DOHH2 (cell line): ENCODE results near the gene LRMDA.

Experiments used
- EZH2phosphoT487 ChIP-seq: fragments of 200-600 bp; sonication (generic); IDR thresholded peaks from 2 replicates; pipeline ENCODE4 v1.6.1; 2017; ENCODE audit warnings: borderline replicate concordance, mild to moderate bottlenecking, antibody characterized with exemption, low read length, moderate library complexity, mixed read lengths
- TF ChIP-seq, protein P1 (sequence below): fragments of 200-600 bp; sonication (generic); IDR thresholded peaks from one replicate; pipeline ENCODE4 v1.5.1; 2014; ENCODE audit warnings: antibody characterized with exemption, mild to moderate bottlenecking, low read depth, low read length; ENCODE audit not compliant: poor library complexity, severe bottlenecking

DNA sequence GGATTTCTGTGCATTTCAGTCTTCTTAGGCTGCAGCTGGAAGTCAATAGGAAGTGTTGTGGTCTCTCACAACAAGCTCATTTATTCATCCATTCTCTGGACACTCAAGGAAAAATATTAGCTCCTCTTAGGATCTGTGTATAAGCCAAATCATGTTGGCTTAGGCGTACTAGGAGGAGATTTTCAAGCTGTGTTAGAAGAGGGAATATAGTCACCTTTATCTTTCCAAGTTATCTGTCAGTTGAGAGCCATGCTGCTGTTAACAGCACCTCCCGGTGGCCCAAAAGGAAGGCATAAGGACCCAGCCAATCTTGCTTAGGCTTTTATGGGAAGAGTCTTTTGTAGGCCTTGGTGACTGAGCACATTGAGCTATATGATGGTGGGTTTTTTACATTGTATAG, 220.0 kb downstream of the LRMDA start:
- TF ChIP-seq, protein P1, sequence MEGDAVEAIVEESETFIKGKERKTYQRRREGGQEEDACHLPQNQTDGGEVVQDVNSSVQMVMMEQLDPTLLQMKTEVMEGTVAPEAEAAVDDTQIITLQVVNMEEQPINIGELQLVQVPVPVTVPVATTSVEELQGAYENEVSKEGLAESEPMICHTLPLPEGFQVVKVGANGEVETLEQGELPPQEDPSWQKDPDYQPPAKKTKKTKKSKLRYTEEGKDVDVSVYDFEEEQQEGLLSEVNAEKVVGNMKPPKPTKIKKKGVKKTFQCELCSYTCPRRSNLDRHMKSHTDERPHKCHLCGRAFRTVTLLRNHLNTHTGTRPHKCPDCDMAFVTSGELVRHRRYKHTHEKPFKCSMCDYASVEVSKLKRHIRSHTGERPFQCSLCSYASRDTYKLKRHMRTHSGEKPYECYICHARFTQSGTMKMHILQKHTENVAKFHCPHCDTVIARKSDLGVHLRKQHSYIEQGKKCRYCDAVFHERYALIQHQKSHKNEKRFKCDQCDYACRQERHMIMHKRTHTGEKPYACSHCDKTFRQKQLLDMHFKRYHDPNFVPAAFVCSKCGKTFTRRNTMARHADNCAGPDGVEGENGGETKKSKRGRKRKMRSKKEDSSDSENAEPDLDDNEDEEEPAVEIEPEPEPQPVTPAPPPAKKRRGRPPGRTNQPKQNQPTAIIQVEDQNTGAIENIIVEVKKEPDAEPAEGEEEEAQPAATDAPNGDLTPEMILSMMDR: no peak
- no peak for TF ChIP-seq EZH2phosphoT487
